K562 (cell line): ENCODE measurements around the gene ERVFRD-1.

Source experiments
- CEBPB ChIP-seq: fragments of 450-650 bp; IDR thresholded peaks from 2 replicates; pipeline ENCODE4 v1.6.1; 2016; ENCODE audit warnings: missing genetic modification characterization, missing compliant biosample characterization
- CREB1 ChIP-seq, 2 experiments: sonication (generic) in 1 of 2; formaldehyde crosslinking in 1 of 2; IDR thresholded peaks; 2 replicates each; pipeline versions ENCODE4 v1.6.1 to v1.8.0; 2012 to 2022; ENCODE audit warnings: inconsistent platforms in 1 of 2, mild to moderate bottlenecking in 1 of 2, missing genetic modification reagents in 1 of 2, moderate library complexity in 1 of 2
- FOXP1 ChIP-seq: sonication (generic); formaldehyde crosslinking; IDR thresholded peaks from 2 replicates; pipeline ENCODE4 v1.8.0; 2022; ENCODE audit warnings: mild to moderate bottlenecking, missing genetic modification reagents
- IRF2 ChIP-seq: sonication (generic); formaldehyde crosslinking; IDR thresholded peaks from 2 replicates; pipeline ENCODE4 v1.8.1; 2022; ENCODE audit warnings: mild to moderate bottlenecking, missing genetic modification reagents
- JUN ChIP-seq, 2 experiments: sonication (generic) in 1 of 2; formaldehyde crosslinking in 1 of 2; IDR thresholded peaks; 2 replicates each; pipeline versions ENCODE4 v1.6.1 to v1.8.0; 2012 to 2022; ENCODE audit warnings: borderline replicate concordance in 2 of 2, mild to moderate bottlenecking in 2 of 2, improper control_type of control experiment in 1 of 2, low read depth in 1 of 2, low read length in 1 of 2, missing genetic modification reagents in 1 of 2
- MCM2 ChIP-seq: fragments of 450-650 bp; IDR thresholded peaks from 2 replicates; pipeline ENCODE4 v1.6.1; 2017; ENCODE audit warnings: low read depth, mild to moderate bottlenecking
- POLR2AphosphoS2 ChIP-seq: IDR thresholded peaks from 2 replicates; pipeline ENCODE4 v1.6.1; 2012; ENCODE audit warnings: low read length, improper control_type of control experiment
- SOX6 ChIP-seq: fragments of 450-650 bp; IDR thresholded peaks from 2 replicates; pipeline ENCODE4 v1.6.1; 2014; ENCODE audit warnings: mild to moderate bottlenecking
- XRCC5 ChIP-seq: fragments of 200-400 bp; formaldehyde crosslinking; IDR thresholded peaks from 2 replicates; pipeline ENCODE4 v1.6.1; 2017; ENCODE audit warnings: low read depth, mild to moderate bottlenecking, low read length
- TF ChIP-seq, protein P1 (sequence below): sonication (generic); formaldehyde crosslinking; IDR thresholded peaks from 2 replicates; pipeline ENCODE4 v1.8.0; 2022; ENCODE audit warnings: mild to moderate bottlenecking, missing genetic modification reagents

DNA sequence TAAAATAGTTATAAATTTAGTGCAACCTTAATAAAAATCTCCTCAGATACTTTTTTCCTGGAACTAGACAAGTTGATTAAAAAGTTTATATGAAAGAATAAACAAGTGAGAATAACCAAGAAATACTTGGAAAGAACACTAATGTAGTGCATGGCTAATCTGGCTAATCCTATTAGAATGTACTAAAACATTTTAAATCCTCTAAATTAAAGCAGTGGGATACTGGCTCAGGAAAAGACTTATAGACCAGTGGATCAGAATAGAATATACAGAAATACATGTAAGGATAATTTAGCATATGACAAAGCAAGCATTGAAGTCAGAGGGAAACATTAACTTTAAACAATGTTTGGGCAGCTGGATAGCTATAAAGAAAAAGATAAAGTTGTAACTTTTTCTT is 41.1 kb upstream of the ERVFRD-1 start:
- TF ChIP-seq POLR2AphosphoS2 (no peak), IRF2 (CRISPR knock-in tag) (no peak), CEBPB (tag) (no peak), MCM2 (no peak), JUN (IDR thresholded peaks at IDR 0.05; ENCODE audit: borderline replicate concordance, low read depth, low read length) (no peak), JUN (CRISPR knock-in tag; IDR thresholded peaks at IDR 0.05; ENCODE audit: borderline replicate concordance) (no peak), XRCC5 (no peak), SOX6 (no peak), FOXP1 (CRISPR knock-in tag) (no peak), CREB1 (IDR thresholded peaks at IDR 0.05) (no peak), CREB1 (CRISPR knock-in tag; IDR thresholded peaks at IDR 0.05) (no peak)
- TF ChIP-seq, protein P1, sequence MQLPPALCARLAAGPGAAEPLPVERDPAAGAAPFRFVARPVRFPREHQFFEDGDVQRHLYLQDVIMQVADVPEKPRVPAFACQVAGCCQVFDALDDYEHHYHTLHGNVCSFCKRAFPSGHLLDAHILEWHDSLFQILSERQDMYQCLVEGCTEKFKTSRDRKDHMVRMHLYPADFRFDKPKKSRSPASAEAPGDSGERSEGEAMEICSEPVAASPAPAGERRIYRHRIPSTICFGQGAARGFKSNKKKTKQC (CRISPR knock-in tag), result no peak
